KMS-11 (cell line): ENCODE data around the gene COPRS.

Source experiments
- H2AFZ ChIP-seq: fragments of 200-600 bp; sonication (generic); 2 replicates; pipeline ENCODE4 v1.6.1; 2016; ENCODE audit warnings: antibody characterized with exemption, mixed run types, low read depth
- H3K27ac ChIP-seq: fragments of 200-600 bp; sonication (generic); 2 replicates; pipeline ENCODE4 v1.6.1; 2016; ENCODE audit warnings: mild to moderate bottlenecking, mixed run types
- H3K27me3 ChIP-seq: fragments of 200-600 bp; sonication (generic); 2 replicates; pipeline ENCODE4 v1.6.1; 2017; ENCODE audit warnings: mild to moderate bottlenecking, low read depth, mixed run types, moderate library complexity; ENCODE audit not compliant: insufficient read depth
- H3K36me3 ChIP-seq: fragments of 200-600 bp; sonication (generic); 2 replicates; pipeline ENCODE4 v1.6.1; 2017; ENCODE audit warnings: mild to moderate bottlenecking, mixed run types; ENCODE audit not compliant: insufficient read depth
- H3K4me1 ChIP-seq: fragments of 200-600 bp; sonication (generic); 2 replicates; pipeline ENCODE4 v1.6.1; 2016; ENCODE audit warnings: mild to moderate bottlenecking, low read depth, mixed run types; ENCODE audit not compliant: poor library complexity, severe bottlenecking
- H3K4me2 ChIP-seq: fragments of 200-600 bp; sonication (generic); 2 replicates; pipeline ENCODE4 v1.7.0; 2016; ENCODE audit warnings: mild to moderate bottlenecking, mixed run types
- H3K4me3 ChIP-seq: fragments of 200-600 bp; sonication (generic); IDR thresholded peaks from 2 replicates; pipeline ENCODE4 v1.6.1; 2017; ENCODE audit warnings: low read depth, low read length, mixed read lengths; ENCODE audit not compliant: insufficient read depth
- H3K79me2 ChIP-seq: fragments of 200-600 bp; sonication (generic); 2 replicates; pipeline ENCODE4 v1.6.1; 2016; ENCODE audit warnings: low read depth, mixed run types; ENCODE audit not compliant: insufficient read depth
- H3K9ac ChIP-seq: fragments of 200-600 bp; sonication (generic); 2 replicates; pipeline ENCODE4 v1.6.1; 2016; ENCODE audit warnings: mild to moderate bottlenecking, mixed run types
- H4K20me1 ChIP-seq: fragments of 200-600 bp; sonication (generic); 2 replicates; pipeline ENCODE4 v1.6.1; 2016; ENCODE audit warnings: mild to moderate bottlenecking, mixed run types; ENCODE audit not compliant: insufficient read depth
- CTCF ChIP-seq: fragments of 200-600 bp; sonication (generic); conservative IDR thresholded peaks from 2 replicates; pipeline ENCODE4 v1.6.1; 2017; ENCODE audit warnings: low read depth, mild to moderate bottlenecking, antibody characterized with exemption, low read length, moderate library complexity, mixed read lengths

Gene COPRS

GRCh38 chr17:31845291-31845690, 13.8 kb downstream of the COPRS start:
- no peak overlapping the region for H3K4me3 ChIP-seq

GRCh38 chr17:31843070-31843745, 15.8 kb downstream of the COPRS start:
- H4K20me1 ChIP-seq = no peaks in the 10 kb centered on the region
- no peaks in the 10 kb centered on the region for H3K36me3 ChIP-seq
- no peak for TF ChIP-seq CTCF
- H2AFZ ChIP-seq = no peak overlapping the region
- no peak overlapping the region for H3K4me3 ChIP-seq
- H3K9ac ChIP-seq = no peak overlapping the region
- no peaks in the 10 kb centered on the region for H3K27me3 ChIP-seq
- no peak overlapping the region for H3K27ac ChIP-seq
- no peak overlapping the region for H3K4me2 ChIP-seq
- peaks cover 6% of the 10 kb centered on the region for H3K4me1 ChIP-seq
- H3K79me2 ChIP-seq = no peaks in the 10 kb centered on the region

More at GRCh38 chr17:31845291-31845690, 13.8 kb downstream of the COPRS start:
- H3K27ac ChIP-seq = no peak overlapping the region
- no peak for TF ChIP-seq CTCF
- no peak overlapping the region for H3K9ac ChIP-seq
- no peak overlapping the region for H2AFZ ChIP-seq
- no peaks in the 10 kb centered on the region for H3K27me3 ChIP-seq
- no peaks in the 10 kb centered on the region for H4K20me1 ChIP-seq
- no peaks in the 10 kb centered on the region for H3K79me2 ChIP-seq
- no peak overlapping the region for H3K4me2 ChIP-seq
- no peaks in the 10 kb centered on the region for H3K36me3 ChIP-seq
- peaks cover 6% of the 10 kb centered on the region for H3K4me1 ChIP-seq

- Histone ChIP-seq H3K4me3 (no peak overlapping the region), H3K79me2 (no peaks in the 10 kb centered on the region), H3K9ac (no peak overlapping the region), H2AFZ (peak overlapping the region; percentile 50; the same call in 1 of the 2 replicates), H3K27ac (no peak overlapping the region), H3K4me1 (peaks cover 6% of the 10 kb centered on the region), H3K36me3 (no peaks in the 10 kb centered on the region), H4K20me1 (no peaks in the 10 kb centered on the region), H3K27me3 (no peaks in the 10 kb centered on the region), H3K4me2 (peak overlapping the region; percentile 53)
- peak; percentile 98 for TF ChIP-seq CTCF
Measured at GRCh38 chr17:31842195-31843069, 16.6 kb downstream of the COPRS start.

GRCh38 chr17:31841850-31842194, 17.2 kb downstream of the COPRS start:
- H3K27me3 ChIP-seq = no peaks in the 10 kb centered on the region
- no peak for TF ChIP-seq CTCF
- H3K36me3 ChIP-seq = no peaks in the 10 kb centered on the region
- no peak overlapping the region for H3K27ac ChIP-seq
- H3K4me3 ChIP-seq = no peak overlapping the region
- H3K9ac ChIP-seq = no peak overlapping the region
- no peak overlapping the region for H3K4me2 ChIP-seq
- H3K4me1 ChIP-seq = peaks cover 6% of the 10 kb centered on the region
- H3K79me2 ChIP-seq = no peaks in the 10 kb centered on the region
- peak overlapping the region; percentile 50; the same call in 1 of the 2 replicates for H2AFZ ChIP-seq
- no peaks in the 10 kb centered on the region for H4K20me1 ChIP-seq
